ENCODE results near the gene ANKS3. TPM values are rescaled to one million over a fixed set of nuclear protein-coding genes. Genes with fewer than 3 reads are reported as not detected.
A peak's percentile ranks its signal among the peaks of the same experiment; 100 is the strongest.

The ANKS3 gene
- 8.7 TPM for total RNA-seq
- long read RNA-seq, partial matches to known transcripts, result 0 of 20 reads
- long read RNA-seq, other reads (novel, unspliced or antisense), result 18 of 20 reads

GRCh38 chr16:4734063-4734729, at the start of gene ANKS3, which contains the start of gene DNAAF8:
TSS of gene ANKS3 (minus strand) at chr16:4734271. CDS start at chr16:4730149, 4,122 bp downstream.
TSS of gene DNAAF8 (plus strand) at chr16:4734537. CDS start at chr16:4736515, 1,978 bp downstream.
- peak within 1 kb of the TSS; percentile 84 for H3K27ac ChIP-seq (replicated peaks)
- no peaks in the 10 kb centered on the region for H3K9me3 ChIP-seq (replicated peaks)
- no peaks in the 10 kb centered on the region for H3K27me3 ChIP-seq (ENCODE audit: low read depth)
- TF ChIP-seq CTCF (IDR thresholded peaks at IDR 0.05; ENCODE audit: borderline replicate concordance), result no peak
- intact Hi-C loops (cut with micrococcal nuclease), result no loop called here
- H3K36me3 ChIP-seq, result peaks cover 23% of the 10 kb centered on the region
- peaks cover 25% of the 10 kb centered on the region for H3K4me1 ChIP-seq
- peak; percentile 96 for DNase-seq
- H3K4me3 ChIP-seq, result peak within 1 kb of the TSS; percentile 88

- Histone ChIP-seq H3K9me3 (replicated peaks) (no peaks in the 10 kb centered on the region), H3K4me1 (no peaks in the 10 kb centered on the region), H3K36me3 (no peaks in the 10 kb centered on the region), H3K27ac (replicated peaks) (no peak overlapping the region), H3K4me3 (no peak overlapping the region), H3K27me3 (ENCODE audit: low read depth) (no peaks in the 10 kb centered on the region)
- no peak for TF ChIP-seq CTCF (IDR thresholded peaks at IDR 0.05; ENCODE audit: borderline replicate concordance)
- DNase-seq, result no peak
- intact Hi-C loops (cut with micrococcal nuclease), result no loop called here
These were observed 49.3 kb upstream of the ANKS3 start for GRCh38 chr16:4783251-4783950.

DNA sequence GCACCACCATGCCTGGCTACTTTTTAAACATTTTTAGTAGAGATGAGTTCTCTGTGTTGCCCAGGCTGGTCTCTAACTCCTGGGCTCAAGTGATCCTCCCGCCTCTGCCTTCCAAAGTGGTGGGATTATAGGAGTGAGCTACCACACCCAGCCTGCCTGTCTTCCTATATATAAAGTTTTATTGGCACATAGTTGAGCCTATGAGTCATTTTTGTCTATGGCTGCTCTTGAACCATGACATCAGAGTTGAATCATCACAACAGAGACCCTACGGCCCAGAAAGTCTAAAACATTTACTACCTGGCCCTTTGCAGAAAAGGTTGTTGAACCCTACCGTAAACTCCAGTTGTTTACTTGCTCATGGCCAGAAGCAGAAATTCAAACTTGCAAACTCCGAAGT, 46.2 kb upstream of the ANKS3 start:
- no peaks in the 10 kb centered on the region for H3K4me1 ChIP-seq
- no peak for DNase-seq
- no peak overlapping the region for H3K27ac ChIP-seq (replicated peaks)
- TF ChIP-seq CTCF (IDR thresholded peaks at IDR 0.05; ENCODE audit: borderline replicate concordance), result no peak
- no peak overlapping the region for H3K4me3 ChIP-seq
- no peaks in the 10 kb centered on the region for H3K27me3 ChIP-seq (ENCODE audit: low read depth)
- intact Hi-C loops (cut with micrococcal nuclease), result no loop called here
- H3K9me3 ChIP-seq (replicated peaks), result no peaks in the 10 kb centered on the region
- H3K36me3 ChIP-seq, result no peaks in the 10 kb centered on the region

GRCh38 chr16:4778050-4778392, 44.0 kb upstream of the ANKS3 start:
- no peak overlapping the region for H3K4me3 ChIP-seq

More at GRCh38 chr16:4778050-4778392, 44.0 kb upstream of the ANKS3 start:
- TF ChIP-seq CTCF (IDR thresholded peaks at IDR 0.05; ENCODE audit: borderline replicate concordance), result no peak
- Histone ChIP-seq H3K9me3 (replicated peaks) (no peaks in the 10 kb centered on the region), H3K4me1 (no peaks in the 10 kb centered on the region), H3K27me3 (ENCODE audit: low read depth) (no peaks in the 10 kb centered on the region), H3K36me3 (no peaks in the 10 kb centered on the region), H3K27ac (replicated peaks) (no peak overlapping the region)
- intact Hi-C loops (cut with micrococcal nuclease), result no loop called here
- no peak for DNase-seq

Data from left ventricle myocardium inferior (tissue), 1 donor.